Small intestine (tissue), 16 donors: Measurements from ENCODE around the gene ITIH3. TPM values are rescaled to one million over a fixed set of nuclear protein-coding genes. Genes with fewer than 3 reads are reported as not detected.

Experiments used
- DNase-seq, 2 donors: peaks; one replicate each; pipeline versions ENCODE4 v3.0.0 to v3.0.0-alpha.2; 2013
- FAIRE-seq: peaks from 2 replicates; lab custom pipeline; 2012; peaks lifted over from hg19 to GRCh38; lab: Jason Lieb, UNC
- H3K27ac ChIP-seq, 3 donors: one replicate each; pipeline ENCODE4 v1.5.1; 2013; ENCODE audit warnings: low read length in 2 of 3, mild to moderate bottlenecking in 2 of 3, control low read depth in 1 of 3, inconsistent platforms in 1 of 3, low read depth in 1 of 3, moderate library complexity in 1 of 3
- H3K27me3 ChIP-seq, 3 donors: one replicate each; pipeline ENCODE4 v1.6.1; 2013; ENCODE audit warnings: low read length in 3 of 3, inconsistent platforms in 1 of 3; ENCODE audit not compliant: control insufficient read depth in 3 of 3, insufficient read depth in 3 of 3
- H3K36me3 ChIP-seq, 3 donors: one replicate each; pipeline ENCODE4 v1.6.1; 2013; ENCODE audit warnings: low read length in 3 of 3, inconsistent platforms in 1 of 3, low read depth in 1 of 3, mild to moderate bottlenecking in 1 of 3, moderate library complexity in 1 of 3; ENCODE audit not compliant: control insufficient read depth in 3 of 3, insufficient read depth in 2 of 3
- H3K4me1 ChIP-seq, 3 donors: one replicate each; pipeline ENCODE4 v1.6.1; 2013; ENCODE audit warnings: low read length in 2 of 3, inconsistent platforms in 1 of 3, low read depth in 1 of 3, mild to moderate bottlenecking in 1 of 3, moderate library complexity in 1 of 3; ENCODE audit not compliant: control insufficient read depth in 3 of 3, insufficient read depth in 2 of 3
- H3K4me3 ChIP-seq, 3 donors: one replicate each; pipeline ENCODE4 v1.5.1; 2013; ENCODE audit warnings: low read length in 3 of 3, control low read depth in 1 of 3, inconsistent platforms in 1 of 3, low read depth in 1 of 3, mild to moderate bottlenecking in 1 of 3, moderate library complexity in 1 of 3
- H3K9me3 ChIP-seq, 2 donors: one replicate each; pipeline ENCODE4 v1.6.1; 2013; ENCODE audit warnings: low read depth in 1 of 2, low read length in 1 of 2; ENCODE audit not compliant: control insufficient read depth in 2 of 2, insufficient read depth in 1 of 2
- WGBS, 3 donors: extraction: QIAGEN DNeasy Blood & Tissue Kit; methylation state at CpG; one replicate each; pipeline ENCODE4 v1.1.7; 2013; 5-methylcytosine and 5-hydroxymethylcytosine counted together
- long read RNA-seq, 10 donors: transcript quantifications; one replicate each; lab custom pipeline, GENCODE V29; 2026
- polyA plus RNA-seq, 4 donors: library from polyadenylated mRNA; stranded (reverse) in 3 of 4; unstranded in 1 of 4; fragments of 200-250 nt in 3 of 4; fragments of 120-200 nt in 1 of 4; gene quantifications; one replicate each; pipeline versions ENCODE4 v1.2.1 to v1.2.3, GENCODE V29; 2013
- donor health status: healthy with polysubstance abuse.
- donor health status: control.
- donor health status: control.
- donor health status: Bipolar disorder and iron deficiency.
- donor health status: healthy.

ITIH3 gene
- 1 to 10 TPM in 2 of 4 donors, not detected in 2; 1.8 to 6.7 TPM for polyA plus RNA-seq
- long read RNA-seq, donor 1, result 0 reads
- long read RNA-seq, donor 2, partial matches to known transcripts, result 0 of 1 reads
- long read RNA-seq, donor 2, other reads (novel, unspliced or antisense), result 0 of 1 reads
- long read RNA-seq, donor 3, result 0 reads
- long read RNA-seq, donor 4, result 0 reads
- long read RNA-seq, donor 5, result 0 reads
- long read RNA-seq, donor 6, result 0 reads
- long read RNA-seq, donor 7, result 0 reads
- long read RNA-seq, donor 8, result 0 reads
- long read RNA-seq, donor 9, result 0 reads
- long read RNA-seq, donor 10, result 0 reads

GRCh38 chr3:52794612-52795099, at the start of gene ITIH3:
Gene ITIH3 (plus strand): TSS chr3:52794796. CDS start chr3:52794804, 8 bp downstream.
- no peaks in the 10 kb centered on the region for H3K27me3 ChIP-seq
- no peak within 1 kb of the TSS for H3K4me3 ChIP-seq
- 73 to 83% (median 77%) methylated on average over 10 of the region's 10 CpGs for WGBS, 3 donors
- DNase-seq (peak in 1 of 2 donors; percentile 23), FAIRE-seq (no peak)
- no peak within 1 kb of the TSS for H3K27ac ChIP-seq
- no peaks in the 10 kb centered on the region for H3K9me3 ChIP-seq
- no peaks in the 10 kb centered on the region for H3K36me3 ChIP-seq
- peaks cover 0 to 23% (median 0%) of the 10 kb centered on the region in 3 donors for H3K4me1 ChIP-seq

GRCh38 chr3:52752045-52752660, 42.4 kb upstream of the ITIH3 start:
- FAIRE-seq, result no peak
- WGBS, 3 donors, result 87 to 98% (median 92%) methylated on average over 3 of the region's 3 CpGs
- Histone ChIP-seq H3K9me3 (no peaks in the 10 kb centered on the region), H3K36me3 (peaks cover 8 to 48% (median 10%) of the 10 kb centered on the region in 3 donors), H3K27me3 (no peaks in the 10 kb centered on the region), H3K4me1 (no peaks in the 10 kb centered on the region), H3K4me3 (no peak overlapping the region), H3K27ac (no peak overlapping the region)
- no peak for DNase-seq

- FAIRE-seq (no peak), DNase-seq (no peak)
- WGBS, 3 donors, result 90 to 95% (median 91%) methylated on average over 4 of the region's 4 CpGs
- Histone ChIP-seq H3K36me3 (peaks cover 4 to 44% (median 11%) of the 10 kb centered on the region in 3 donors), H3K27me3 (no peaks in the 10 kb centered on the region), H3K4me1 (no peaks in the 10 kb centered on the region), H3K9me3 (no peaks in the 10 kb centered on the region), H3K27ac (no peak overlapping the region), H3K4me3 (no peak overlapping the region)
These were observed 40.2 kb upstream of the ITIH3 start for GRCh38 chr3:52754373-52754772.

GRCh38 chr3:52756141-52756540, 38.5 kb upstream of the ITIH3 start:
- H3K27me3 ChIP-seq, result no peaks in the 10 kb centered on the region
- no peak for FAIRE-seq
- DNase-seq, result no peak
- H3K4me1 ChIP-seq, result no peaks in the 10 kb centered on the region
- no peak overlapping the region for H3K4me3 ChIP-seq
- peaks cover 5 to 30% (median 11%) of the 10 kb centered on the region in 3 donors for H3K36me3 ChIP-seq
- no peak overlapping the region for H3K27ac ChIP-seq
- H3K9me3 ChIP-seq, result no peaks in the 10 kb centered on the region
- WGBS, 3 donors, result 92 to 100% (median 96%) methylated on average over 1 of the region's 1 CpG

GRCh38 chr3:52763466-52763865, 31.1 kb upstream of the ITIH3 start:
- WGBS, 3 donors, result 70 to 88% (median 77%) methylated on average over 2 of the region's 2 CpGs
- H3K27me3 ChIP-seq, result no peaks in the 10 kb centered on the region
- DNase-seq, result peak in 1 of 2 donors; percentile 7
- peaks cover 6 to 31% (median 15%) of the 10 kb centered on the region in 3 donors for H3K36me3 ChIP-seq
- H3K27ac ChIP-seq, result no peak overlapping the region
- no peaks in the 10 kb centered on the region for H3K4me1 ChIP-seq
- FAIRE-seq, result no peak
- no peaks in the 10 kb centered on the region for H3K9me3 ChIP-seq
- no peak overlapping the region for H3K4me3 ChIP-seq

GRCh38 chr3:52769786-52770455, 24.7 kb upstream of the ITIH3 start:
- 19 to 28% (median 25%) methylated on average over 13 of the region's 13 CpGs for WGBS, 3 donors
- no peak for FAIRE-seq
- peaks cover 0 to 12% (median 5%) of the 10 kb centered on the region in 3 donors for H3K36me3 ChIP-seq
- peak overlapping the region in 1 of 3 donors; percentile 40 for H3K27ac ChIP-seq
- peak; percentile 13 to 29 for DNase-seq
- no peaks in the 10 kb centered on the region for H3K27me3 ChIP-seq
- H3K4me1 ChIP-seq, result peaks cover 2 to 9% (median 2%) of the 10 kb centered on the region in 3 donors
- peak overlapping the region; percentile 70 to 85 (median 78) for H3K4me3 ChIP-seq
- no peaks in the 10 kb centered on the region for H3K9me3 ChIP-seq

GRCh38 chr3:52770496-52771333, 23.9 kb upstream of the ITIH3 start, which contains the start of gene NEK4:
Gene NEK4 (minus strand): TSS chr3:52770940. CDS start chr3:52770746, 194 bp downstream.
- Histone ChIP-seq H3K27ac (peak within 1 kb of the TSS; percentile 43 to 90 (median 70)), H3K27me3 (no peaks in the 10 kb centered on the region), H3K4me1 (peaks cover 2 to 17% (median 2%) of the 10 kb centered on the region in 3 donors), H3K36me3 (peaks cover 0 to 12% (median 2%) of the 10 kb centered on the region in 3 donors), H3K9me3 (no peaks in the 10 kb centered on the region), H3K4me3 (peak within 1 kb of the TSS; percentile 70 to 85 (median 78))
- FAIRE-seq, result no peak
- DNase-seq, result peak; percentile 92 to 96
- 0 to 1% (median 1%) methylated on average over 64 to 67 of the region's 67 CpGs for WGBS, 3 donors
